H9 (cell line): ENCODE results near the gene RBM7. TPM values are rescaled to one million over a fixed set of nuclear protein-coding genes. Genes with fewer than 3 reads are reported as not detected.

Experiments
- DNase-seq: peaks from one replicate; pipeline ENCODE4 v3.0.0-alpha.2; 2017
- H2AFZ ChIP-seq: one replicate; pipeline ENCODE4 v1.6.1; 2013; ENCODE audit warnings: mild to moderate bottlenecking, low read length, control low read depth, moderate library complexity
- H2AK5ac ChIP-seq: 2 replicates; pipeline ENCODE4 v1.6.1; 2013; ENCODE audit warnings: low read length, control low read depth, mixed read lengths; ENCODE audit not compliant: insufficient read length
- H2BK120ac ChIP-seq: one replicate; pipeline ENCODE4 v1.6.1; 2013; ENCODE audit warnings: low read depth, mild to moderate bottlenecking, low read length, control low read depth, inconsistent platforms; ENCODE audit not compliant: poor library complexity, severe bottlenecking
- H2BK12ac ChIP-seq: 2 replicates; pipeline ENCODE4 v1.6.1; 2013; ENCODE audit warnings: low read length, control low read depth, mixed read lengths, low read depth; ENCODE audit not compliant: insufficient read length
- H2BK15ac ChIP-seq: 2 replicates; pipeline ENCODE4 v1.6.1; 2013; ENCODE audit warnings: low read depth, low read length, control low read depth
- H2BK20ac ChIP-seq: one replicate; pipeline ENCODE4 v1.6.1; 2013; ENCODE audit warnings: low read depth, mild to moderate bottlenecking, low read length, control low read depth, inconsistent platforms; ENCODE audit not compliant: poor library complexity, severe bottlenecking
- H2BK5ac ChIP-seq: 2 replicates; pipeline ENCODE4 v1.6.1; 2013; ENCODE audit warnings: low read length, control low read depth, mixed read lengths; ENCODE audit not compliant: insufficient read length
- H3K14ac ChIP-seq: 2 replicates; pipeline ENCODE4 v1.6.1; 2013; ENCODE audit warnings: low read length, control low read depth; ENCODE audit not compliant: insufficient read depth
- H3K18ac ChIP-seq: 2 replicates; pipeline ENCODE4 v1.6.1; 2013; ENCODE audit warnings: low read depth, mild to moderate bottlenecking, mixed read lengths, low read length, control low read depth; ENCODE audit not compliant: insufficient read length
- H3K23ac ChIP-seq: 2 replicates; pipeline ENCODE4 v1.6.1; 2013; ENCODE audit warnings: low read length, control low read depth, mixed read lengths, low read depth; ENCODE audit not compliant: insufficient read length
- H3K23me2 ChIP-seq: 2 replicates; pipeline ENCODE4 v1.6.1; 2013; ENCODE audit warnings: low read depth, mild to moderate bottlenecking, mixed read lengths, low read length, control low read depth; ENCODE audit not compliant: insufficient read length, poor library complexity, severe bottlenecking
- H3K27ac ChIP-seq: 2 replicates; pipeline ENCODE4 v1.5.1; 2013; ENCODE audit warnings: low read length, control low read depth, mixed read lengths, low read depth; ENCODE audit not compliant: insufficient read length
- H3K27me3 ChIP-seq: 2 replicates; pipeline ENCODE4 v1.6.1; 2013; ENCODE audit warnings: low read length, control low read depth, inconsistent platforms; ENCODE audit not compliant: insufficient read depth
- H3K4ac ChIP-seq: 2 replicates; pipeline ENCODE4 v1.6.1; 2013; ENCODE audit warnings: low read depth, mild to moderate bottlenecking, control low read depth, inconsistent platforms, low read length, moderate library complexity
- H3K4me1 ChIP-seq: 2 replicates; pipeline ENCODE4 v1.6.1; 2013; ENCODE audit warnings: low read length, control low read depth, inconsistent platforms; ENCODE audit not compliant: insufficient read depth
- H3K4me2 ChIP-seq: 2 replicates; pipeline ENCODE4 v1.6.1; 2013; ENCODE audit warnings: low read length, control low read depth, mixed read lengths; ENCODE audit not compliant: insufficient read length, insufficient read depth
- H3K56ac ChIP-seq: 2 replicates; pipeline ENCODE4 v1.6.1; 2013; ENCODE audit warnings: low read depth, mild to moderate bottlenecking, mixed read lengths, low read length, control low read depth; ENCODE audit not compliant: insufficient read length
- H3K79me1 ChIP-seq: 2 replicates; pipeline ENCODE4 v1.6.1; 2013; ENCODE audit warnings: low read depth, mild to moderate bottlenecking, moderate library complexity, low read length, control low read depth, inconsistent platforms; ENCODE audit not compliant: insufficient read depth, poor library complexity, severe bottlenecking
- H3K79me2 ChIP-seq: 2 replicates; pipeline ENCODE4 v1.6.1; 2013; ENCODE audit warnings: low read length, control low read depth, inconsistent platforms; ENCODE audit not compliant: insufficient read depth
- H3K9ac ChIP-seq: 2 replicates; pipeline ENCODE4 v1.6.1; 2013; ENCODE audit warnings: low read length, control low read depth, mixed read lengths; ENCODE audit not compliant: insufficient read length; ENCODE audit errors: extremely low read depth
- H3K9me3 ChIP-seq: one replicate; pipeline ENCODE4 v1.6.1; 2013; ENCODE audit warnings: low read depth, low read length, inconsistent platforms; ENCODE audit not compliant: control insufficient read depth
- H3T11ph ChIP-seq: one replicate; pipeline ENCODE4 v1.6.1; 2013; ENCODE audit warnings: mild to moderate bottlenecking, low read length, control low read depth, inconsistent platforms
- H4K20me1 ChIP-seq: one replicate; pipeline ENCODE4 v1.6.1; 2013; ENCODE audit not compliant: control insufficient read depth, insufficient read length, insufficient read depth
- H4K5ac ChIP-seq: 2 replicates; pipeline ENCODE4 v1.6.1; 2013; ENCODE audit warnings: low read depth, mild to moderate bottlenecking, mixed read lengths, low read length, control low read depth; ENCODE audit not compliant: insufficient read length
- H4K8ac ChIP-seq: replicated peaks from 2 replicates; pipeline ENCODE4 v1.6.1; 2013; ENCODE audit warnings: low read length, control low read depth, mixed read lengths, low read depth; ENCODE audit not compliant: insufficient read length
- H4K91ac ChIP-seq: 2 replicates; pipeline ENCODE4 v1.6.1; 2013; ENCODE audit warnings: low read depth, mild to moderate bottlenecking, moderate library complexity, mixed read lengths, low read length, control low read depth; ENCODE audit not compliant: insufficient read length
- H3K27ac Mint-ChIP-seq, 3 experiments: 2 replicates in 2 of 3; 3 replicates in 1 of 3; pipeline ENCODE4 v1.8.0; 2020 to 2021; ENCODE audit warnings: mixed read lengths in 3 of 3, mild to moderate bottlenecking in 1 of 3, moderate library complexity in 1 of 3
- H3K27me3 Mint-ChIP-seq: 2 replicates; pipeline ENCODE4 v1.8.0; 2021; ENCODE audit warnings: low read depth, mild to moderate bottlenecking, moderate library complexity, mixed read lengths
- H3K36me3 Mint-ChIP-seq, 3 experiments: 2 replicates in 2 of 3; 3 replicates in 1 of 3; pipeline ENCODE4 v1.8.0; 2020 to 2021; ENCODE audit warnings: low read depth in 3 of 3, mixed read lengths in 3 of 3; ENCODE audit not compliant: insufficient read depth in 1 of 3
- H3K4me1 Mint-ChIP-seq, 2 experiments: 2 replicates each; pipeline ENCODE4 v1.8.0; 2020; ENCODE audit warnings: mixed read lengths in 2 of 2
- H3K4me3 Mint-ChIP-seq, 2 experiments: 2 replicates in 1 of 2; 3 replicates in 1 of 2; pipeline ENCODE4 v1.8.0; 2020 to 2021; ENCODE audit warnings: mild to moderate bottlenecking in 2 of 2, mixed read lengths in 2 of 2, moderate library complexity in 1 of 2
- H3K9me3 Mint-ChIP-seq, 2 experiments: 2 replicates in 1 of 2; 3 replicates in 1 of 2; pipeline ENCODE4 v1.8.0; 2020; ENCODE audit warnings: mild to moderate bottlenecking in 2 of 2, mixed read lengths in 2 of 2, moderate library complexity in 1 of 2
- CTCF ChIP-seq: fragments of 200-600 bp; sonication (generic); conservative IDR thresholded peaks from 3 replicates; pipeline ENCODE4 v1.8.0; 2021; ENCODE audit warnings: antibody characterized with exemption, mild to moderate bottlenecking
- WGBS: extraction: QIAGEN DNeasy Blood & Tissue Kit; methylation state at CpG from one replicate; pipeline ENCODE4 v1.1.7; 2013; ENCODE audit warnings: missing lambda C conversion rate, low lambda C conversion rate, mixed read lengths; ENCODE audit not compliant: insufficient read length; ENCODE audit errors: extremely low coverage; 5-methylcytosine and 5-hydroxymethylcytosine counted together
- total RNA-seq: library from RNA; stranded (reverse); gene quantifications from 2 replicates; pipeline ENCODE4 v1.2.1, GENCODE V29; 2021

The RBM7 gene
- total RNA-seq, 1 experiment from 2014 or later, result 56.4 TPM

GRCh38 chr11:114439229-114440120, 39.0 kb downstream of the RBM7 start, which contains the start of gene REXO2:
Gene REXO2, plus strand, starts transcription at chr11:114439467. Its CDS starts 62 bp downstream, at chr11:114439529.
- H3K27me3 ChIP-seq, result no peaks in the 10 kb centered on the region
- H2AK5ac ChIP-seq, result no peak within 1 kb of the TSS
- no peaks in the 10 kb centered on the region for H3K9me3 ChIP-seq
- H4K91ac ChIP-seq, result no peak within 1 kb of the TSS
- peaks cover 8 to 25% (median 21%) of the 10 kb centered on the region in 3 experiments; a peak in 6 of 7 replicates for H3K36me3 Mint-ChIP-seq
- no peak within 1 kb of the TSS for H3T11ph ChIP-seq
- H3K4ac ChIP-seq, result no peak within 1 kb of the TSS
- no peaks in the 10 kb centered on the region for H3K79me1 ChIP-seq
- no CpG with 5 or more reads among the region's 64 CpGs for WGBS
- H3K18ac ChIP-seq, result peak within 1 kb of the TSS; percentile 36
- H3K4me1 Mint-ChIP-seq, result peaks cover 37 to 38% of the 10 kb centered on the region in 2 experiments
- H2BK20ac ChIP-seq, result no peak within 1 kb of the TSS
- H3K56ac ChIP-seq, result no peak within 1 kb of the TSS
- no peak within 1 kb of the TSS for H2BK12ac ChIP-seq
- H3K14ac ChIP-seq, result peak within 1 kb of the TSS; percentile 46
- DNase-seq, result peak; percentile 95
- H4K5ac ChIP-seq, result no peak within 1 kb of the TSS
- peak within 1 kb of the TSS; percentile 14 for H2BK5ac ChIP-seq
- peak within 1 kb of the TSS; percentile 53 for H3K9ac ChIP-seq
- H2BK15ac ChIP-seq, result no peak within 1 kb of the TSS
- peak within 1 kb of the TSS; percentile 63 for H3K27ac ChIP-seq
- TF ChIP-seq CTCF, result peak; percentile 32; the same call in 2 of the 3 replicates
- peaks cover 4% of the 10 kb centered on the region; the same call in 1 of the 2 replicates for H3K4me1 ChIP-seq
- no peaks in the 10 kb centered on the region for H4K20me1 ChIP-seq
- H2BK120ac ChIP-seq, result no peak within 1 kb of the TSS
- peaks cover 3% of the 10 kb centered on the region for H3K23me2 ChIP-seq
- H3K27me3 Mint-ChIP-seq, result no peaks in the 10 kb centered on the region
- H2AFZ ChIP-seq, result no peak within 1 kb of the TSS
- peak within 1 kb of the TSS; percentile 71 for H3K4me2 ChIP-seq
- H4K8ac ChIP-seq, result no peak within 1 kb of the TSS
- H3K9me3 Mint-ChIP-seq, result no peaks in the 10 kb centered on the region
- no peak within 1 kb of the TSS for H3K23ac ChIP-seq
- peak within 1 kb of the TSS; percentile 65 to 100 (median 94) for H3K27ac Mint-ChIP-seq
- H3K4me3 Mint-ChIP-seq, result peak within 1 kb of the TSS; percentile 98 to 99
- H3K79me2 ChIP-seq, result peaks cover 28% of the 10 kb centered on the region; the same call in 1 of the 2 replicates
